Small intestine (tissue), 7 donors: ENCODE data around the gene LHFPL2. TPM values are rescaled to one million over a fixed set of nuclear protein-coding genes. Genes with fewer than 3 reads are reported as not detected.
A peak's percentile ranks its signal among the peaks of the same experiment; 100 is the strongest.
"Not testable (repeated sequence)": the region's sequence is repeated elsewhere in the genome, so short reads cannot be mapped to it uniquely, and the experiment has no call there.

Source experiments
- DNase-seq, 2 donors: peaks; one replicate each; pipeline versions ENCODE4 v3.0.0 to v3.0.0-alpha.2; 2013
- FAIRE-seq: peaks from 2 replicates; lab custom pipeline; 2012; peaks lifted over from hg19 to GRCh38; lab: Jason Lieb, UNC
- H3K27ac ChIP-seq, 3 donors: one replicate each; pipeline ENCODE4 v1.5.1; 2013; ENCODE audit warnings: low read length in 2 of 3, mild to moderate bottlenecking in 2 of 3, control low read depth in 1 of 3, inconsistent platforms in 1 of 3, low read depth in 1 of 3, moderate library complexity in 1 of 3
- H3K27me3 ChIP-seq, 3 donors: one replicate each; pipeline ENCODE4 v1.6.1; 2013; ENCODE audit warnings: low read length in 3 of 3, inconsistent platforms in 1 of 3; ENCODE audit not compliant: control insufficient read depth in 3 of 3, insufficient read depth in 3 of 3
- H3K36me3 ChIP-seq, 3 donors: one replicate each; pipeline ENCODE4 v1.6.1; 2013; ENCODE audit warnings: low read length in 3 of 3, inconsistent platforms in 1 of 3, low read depth in 1 of 3, mild to moderate bottlenecking in 1 of 3, moderate library complexity in 1 of 3; ENCODE audit not compliant: control insufficient read depth in 3 of 3, insufficient read depth in 2 of 3
- H3K4me1 ChIP-seq, 3 donors: one replicate each; pipeline ENCODE4 v1.6.1; 2013; ENCODE audit warnings: low read length in 2 of 3, inconsistent platforms in 1 of 3, low read depth in 1 of 3, mild to moderate bottlenecking in 1 of 3, moderate library complexity in 1 of 3; ENCODE audit not compliant: control insufficient read depth in 3 of 3, insufficient read depth in 2 of 3
- H3K4me3 ChIP-seq, 3 donors: one replicate each; pipeline ENCODE4 v1.5.1; 2013; ENCODE audit warnings: low read length in 3 of 3, control low read depth in 1 of 3, inconsistent platforms in 1 of 3, low read depth in 1 of 3, mild to moderate bottlenecking in 1 of 3, moderate library complexity in 1 of 3
- H3K9me3 ChIP-seq, 2 donors: one replicate each; pipeline ENCODE4 v1.6.1; 2013; ENCODE audit warnings: low read depth in 1 of 2, low read length in 1 of 2; ENCODE audit not compliant: control insufficient read depth in 2 of 2, insufficient read depth in 1 of 2
- WGBS, 3 donors: extraction: QIAGEN DNeasy Blood & Tissue Kit; methylation state at CpG; one replicate each; pipeline ENCODE4 v1.1.7; 2013; 5-methylcytosine and 5-hydroxymethylcytosine counted together
- polyA plus RNA-seq, 4 donors: library from polyadenylated mRNA; stranded (reverse) in 3 of 4; unstranded in 1 of 4; fragments of 200-250 nt in 3 of 4; fragments of 120-200 nt in 1 of 4; gene quantifications; one replicate each; pipeline versions ENCODE4 v1.2.1 to v1.2.3, GENCODE V29; 2013
- donor health status: healthy with polysubstance abuse.
- donor health status: control.
- donor health status: control.
- donor health status: Bipolar disorder and iron deficiency.
- donor health status: healthy.

The LHFPL2 gene
- polyA plus RNA-seq, 4 donors = 8.9 to 38.3 (median 13.0) TPM

- Histone ChIP-seq H3K27me3 (no peaks in the 10 kb centered on the region), H3K27ac (peak overlapping the region in 1 of 3 donors; percentile 41), H3K36me3 (peaks cover 0 to under 1% (median 0%) of the 10 kb centered on the region in 3 donors), H3K4me1 (peaks cover 0 to 31% (median 3%) of the 10 kb centered on the region in 3 donors), H3K9me3 (no peaks in the 10 kb centered on the region), H3K4me3 (no peak overlapping the region)
- WGBS, 3 donors = 5 to 45% (median 14%) methylated on average over 4 of the region's 4 CpGs
- DNase-seq (peak; percentile 92 to 97), FAIRE-seq (peak; percentile 70)
Observed at GRCh38 chr5:78671609-78672008, 23.0 kb upstream of the LHFPL2 start.

GRCh38 chr5:78670701-78671269 lies 22.2 kb upstream of the LHFPL2 start:
- no peaks in the 10 kb centered on the region for H3K36me3 ChIP-seq
- H3K9me3 ChIP-seq = no peaks in the 10 kb centered on the region
- 23 to 54% (median 28%) methylated on average over 2 of the region's 2 CpGs for WGBS, 3 donors
- DNase-seq (peak in 1 of 2 donors; percentile 37), FAIRE-seq (no peak)
- peak overlapping the region in 1 of 3 donors; percentile 41 for H3K27ac ChIP-seq
- peaks cover 0 to 22% (median 3%) of the 10 kb centered on the region in 3 donors for H3K4me1 ChIP-seq
- H3K4me3 ChIP-seq = no peak overlapping the region
- H3K27me3 ChIP-seq = no peaks in the 10 kb centered on the region

GRCh38 chr5:78669331-78669730 lies 20.8 kb upstream of the LHFPL2 start:
- WGBS, 3 donors = 87 to 91% (median 90%) methylated on average over 4 of the region's 4 CpGs
- H3K27me3 ChIP-seq = no peaks in the 10 kb centered on the region
- H3K4me3 ChIP-seq = no peak overlapping the region
- FAIRE-seq (no peak), DNase-seq (no peak)
- H3K9me3 ChIP-seq = no peaks in the 10 kb centered on the region
- peaks cover 0 to 16% (median 0%) of the 10 kb centered on the region in 3 donors for H3K4me1 ChIP-seq
- H3K36me3 ChIP-seq = no peaks in the 10 kb centered on the region
- H3K27ac ChIP-seq = no peak overlapping the region

GRCh38 chr5:78667461-78668103 lies 19.0 kb upstream of the LHFPL2 start:
- peak in 1 of 2 donors; percentile 43 for DNase-seq
- Histone ChIP-seq H3K4me1 (peaks cover 0 to 13% (median 0%) of the 10 kb centered on the region in 3 donors), H3K9me3 (no peaks in the 10 kb centered on the region), H3K27ac (no peak overlapping the region), H3K4me3 (no peak overlapping the region), H3K36me3 (no peaks in the 10 kb centered on the region), H3K27me3 (no peaks in the 10 kb centered on the region)
- no peak for FAIRE-seq
- 67 to 79% (median 73%) methylated on average over 5 of the region's 5 CpGs for WGBS, 3 donors

- 85 to 100% (median 91%) methylated on average over 1 of the region's 1 CpG for WGBS, 3 donors
- not testable (repeated sequence) for FAIRE-seq, H3K9me3 ChIP-seq, DNase-seq, H3K36me3 ChIP-seq, H3K27ac ChIP-seq, H3K27me3 ChIP-seq, H3K4me1 ChIP-seq, H3K4me3 ChIP-seq
Observed at GRCh38 chr5:78666975-78667374, 18.4 kb upstream of the LHFPL2 start.

GRCh38 chr5:78666041-78666444 lies 17.5 kb upstream of the LHFPL2 start:
- peaks cover 0 to 3% (median 0%) of the 10 kb centered on the region in 3 donors for H3K4me1 ChIP-seq
- H3K9me3 ChIP-seq = no peaks in the 10 kb centered on the region
- no peak for FAIRE-seq
- H3K27me3 ChIP-seq = no peaks in the 10 kb centered on the region
- H3K4me3 ChIP-seq = no peak overlapping the region
- no peak overlapping the region for H3K27ac ChIP-seq
- WGBS, 3 donors = 60 to 83% (median 64%) methylated on average over 3 of the region's 3 CpGs
- no peak for DNase-seq
- H3K36me3 ChIP-seq = no peaks in the 10 kb centered on the region

GRCh38 chr5:78665534-78665933 lies 17.0 kb upstream of the LHFPL2 start:
- 71 to 94% (median 87%) methylated on average over 3 of the region's 3 CpGs for WGBS, 3 donors
- no peak for FAIRE-seq
- Histone ChIP-seq H3K27me3 (no peaks in the 10 kb centered on the region), H3K27ac (no peak overlapping the region), H3K4me1 (no peaks in the 10 kb centered on the region), H3K36me3 (no peaks in the 10 kb centered on the region), H3K4me3 (no peak overlapping the region), H3K9me3 (no peaks in the 10 kb centered on the region)
- DNase-seq = no peak

GRCh38 chr5:78662323-78662722 lies 13.8 kb upstream of the LHFPL2 start:
- no peaks in the 10 kb centered on the region for H3K9me3 ChIP-seq
- H3K27ac ChIP-seq = no peak overlapping the region
- H3K4me3 ChIP-seq = no peak overlapping the region
- WGBS, 3 donors = 87 to 100% (median 92%) methylated on average over 1 of the region's 1 CpG
- H3K27me3 ChIP-seq = no peaks in the 10 kb centered on the region
- no peak for FAIRE-seq
- H3K4me1 ChIP-seq = no peaks in the 10 kb centered on the region
- no peak for DNase-seq
- H3K36me3 ChIP-seq = no peaks in the 10 kb centered on the region
